Measurements from ENCODE around the gene KCNQ1.

Gene KCNQ1

DNA sequence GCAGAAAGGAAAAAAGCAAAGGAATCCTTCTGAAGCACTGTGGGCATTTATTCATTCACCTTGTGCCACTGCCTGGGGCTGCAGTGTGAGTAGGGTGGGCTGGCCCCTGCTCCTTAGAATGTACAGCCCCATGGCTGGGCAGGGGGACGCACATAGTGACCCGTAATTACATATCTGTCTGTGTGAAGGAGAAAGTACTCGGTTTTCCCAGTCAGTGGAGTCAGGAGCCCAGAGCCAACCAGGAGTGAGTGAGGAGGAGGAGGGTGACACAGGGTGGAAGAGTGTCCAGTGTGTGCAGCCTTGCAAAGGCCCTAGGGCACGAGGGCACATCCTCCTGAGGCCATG, 348.9 kb downstream of the KCNQ1 start:
- H3K27me3 ChIP-seq (ENCODE audit: low read length): no peaks in the 10 kb centered on the region

GRCh38 chr11:2794046-2794967, 349.5 kb downstream of the KCNQ1 start:
- Histone ChIP-seq H3K27me3 (ENCODE audit: low read length) (no peaks in the 10 kb centered on the region), H3K9me3 (ENCODE audit: insufficient read depth, low read length) (no peaks in the 10 kb centered on the region), H3K27ac (ENCODE audit: low read depth, low read length) (no peak overlapping the region), H2AFZ (ENCODE audit: low read depth, low read length, severe bottlenecking) (no peak overlapping the region), H3F3A (ENCODE audit: insufficient read depth) (no peaks in the 10 kb centered on the region), H3K4me2 (ENCODE audit: low read depth, low read length, poor library complexity, severe bottlenecking) (no peak overlapping the region), H3K4me3 (ENCODE audit: insufficient read depth, low read length, poor library complexity, severe bottlenecking) (no peak overlapping the region), H3K9me2 (replicated peaks; ENCODE audit: insufficient read depth, low read length) (no peaks in the 10 kb centered on the region), H3K79me2 (ENCODE audit: insufficient read depth, low read length) (no peaks in the 10 kb centered on the region), H3K9ac (ENCODE audit: low read length) (no peak overlapping the region), H3K36me3 (ENCODE audit: low read length) (no peaks in the 10 kb centered on the region), H4K20me1 (ENCODE audit: low read depth, low read length) (no peaks in the 10 kb centered on the region)
- TF ChIP-seq EZH2phosphoT487 (conservative IDR thresholded peaks at IDR 0.05; ENCODE audit: low read length): no peak
- TF ChIP-seq CTCF (IDR thresholded peaks at IDR 0.05; ENCODE audit: insufficient read depth, low read length, poor library complexity, severe bottlenecking): no peak

More for the DNA sequence above, 348.9 kb downstream of the KCNQ1 start:
- Histone ChIP-seq H3F3A (ENCODE audit: insufficient read depth) (no peaks in the 10 kb centered on the region), H3K79me2 (ENCODE audit: insufficient read depth, low read length) (no peaks in the 10 kb centered on the region), H3K4me3 (ENCODE audit: insufficient read depth, low read length, poor library complexity, severe bottlenecking) (no peak overlapping the region), H3K4me2 (ENCODE audit: low read depth, low read length, poor library complexity, severe bottlenecking) (no peak overlapping the region), H3K9ac (ENCODE audit: low read length) (no peak overlapping the region), H3K36me3 (ENCODE audit: low read length) (no peaks in the 10 kb centered on the region), H3K9me3 (ENCODE audit: insufficient read depth, low read length) (no peaks in the 10 kb centered on the region), H2AFZ (ENCODE audit: low read depth, low read length, severe bottlenecking) (no peak overlapping the region), H4K20me1 (ENCODE audit: low read depth, low read length) (no peaks in the 10 kb centered on the region), H3K9me2 (replicated peaks; ENCODE audit: insufficient read depth, low read length) (no peaks in the 10 kb centered on the region), H3K27ac (ENCODE audit: low read depth, low read length) (no peak overlapping the region)
- TF ChIP-seq EZH2phosphoT487 (conservative IDR thresholded peaks at IDR 0.05; ENCODE audit: low read length): no peak
- TF ChIP-seq CTCF (IDR thresholded peaks at IDR 0.05; ENCODE audit: insufficient read depth, low read length, poor library complexity, severe bottlenecking): no peak

DNA sequence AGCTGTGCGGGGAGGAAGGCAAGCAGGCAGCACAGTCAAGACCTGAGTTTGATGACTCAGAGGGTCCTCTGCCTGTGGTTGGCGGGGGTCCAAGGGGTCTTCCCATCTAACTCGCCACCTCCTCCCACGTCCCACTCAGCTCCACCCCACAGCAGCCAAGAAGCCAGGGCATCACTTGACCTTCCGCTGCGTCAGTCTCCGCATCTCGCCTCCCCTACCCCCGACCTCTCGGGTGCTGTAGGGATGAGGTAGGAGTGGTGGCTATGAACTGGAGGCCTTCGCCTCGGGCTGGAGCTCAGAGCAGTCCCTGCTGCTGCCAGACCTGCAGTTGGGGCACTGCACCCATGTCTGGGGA, 350.1 kb downstream of the KCNQ1 start:
- Histone ChIP-seq H3K9ac (ENCODE audit: low read length) (no peak overlapping the region), H3F3A (ENCODE audit: insufficient read depth) (no peaks in the 10 kb centered on the region), H3K4me2 (ENCODE audit: low read depth, low read length, poor library complexity, severe bottlenecking) (no peak overlapping the region), H3K27me3 (ENCODE audit: low read length) (no peaks in the 10 kb centered on the region), H4K20me1 (ENCODE audit: low read depth, low read length) (no peaks in the 10 kb centered on the region), H3K4me3 (ENCODE audit: insufficient read depth, low read length, poor library complexity, severe bottlenecking) (no peak overlapping the region), H3K36me3 (ENCODE audit: low read length) (no peaks in the 10 kb centered on the region), H3K9me2 (replicated peaks; ENCODE audit: insufficient read depth, low read length) (no peaks in the 10 kb centered on the region), H2AFZ (ENCODE audit: low read depth, low read length, severe bottlenecking) (no peak overlapping the region), H3K9me3 (ENCODE audit: insufficient read depth, low read length) (no peaks in the 10 kb centered on the region), H3K27ac (ENCODE audit: low read depth, low read length) (no peak overlapping the region), H3K79me2 (ENCODE audit: insufficient read depth, low read length) (no peaks in the 10 kb centered on the region)
- no peak for TF ChIP-seq EZH2phosphoT487 (conservative IDR thresholded peaks at IDR 0.05; ENCODE audit: low read length)
- no peak for TF ChIP-seq CTCF (IDR thresholded peaks at IDR 0.05; ENCODE audit: insufficient read depth, low read length, poor library complexity, severe bottlenecking)
